HL-60 (cell line): ENCODE measurements around the gene KCNMA1.

Source experiments
- DNase-seq, 2 experiments: peaks; one replicate each; pipeline ENCODE4 v3.0.0-alpha.2; 2010 to 2020; ENCODE audit warnings: low read depth in 1 of 2, low spot score in 1 of 2
- H3K27ac ChIP-seq: fragments of 250-450 bp; sonication (Bioruptor Pico); replicated peaks from 2 replicates; pipeline ENCODE4 v1.5.1; 2020; ENCODE audit warnings: mild to moderate bottlenecking, moderate library complexity
- H3K27me3 ChIP-seq: fragments of 250-450 bp; sonication (Bioruptor Pico); 2 replicates; pipeline ENCODE4 v1.5.1; 2021; ENCODE audit warnings: mild to moderate bottlenecking, moderate library complexity; ENCODE audit not compliant: insufficient read depth, poor library complexity, severe bottlenecking
- H3K4me3 ChIP-seq: replicated peaks from 2 replicates; pipeline ENCODE4 v1.5.1; 2011; ENCODE audit warnings: mild to moderate bottlenecking, control low read depth, low read length; ENCODE audit not compliant: insufficient read depth
- CTCF ChIP-seq: IDR thresholded peaks from one replicate; pipeline ENCODE4 v1.5.1; 2011; ENCODE audit warnings: low read length, control low read depth, inconsistent platforms; ENCODE audit not compliant: insufficient read depth
- GABPA ChIP-seq: IDR thresholded peaks from 2 replicates; pipeline ENCODE4 v1.6.1; 2012; ENCODE audit warnings: low read depth
- POLR2AphosphoS5 ChIP-seq: IDR thresholded peaks from 2 replicates; pipeline ENCODE4 v1.6.1; 2012; ENCODE audit warnings: low read depth
- SPI1 ChIP-seq: IDR thresholded peaks from 2 replicates; pipeline ENCODE4 v1.6.1; 2012; ENCODE audit warnings: low read depth, mild to moderate bottlenecking, borderline replicate concordance
- TF ChIP-seq, protein P1 (sequence below): IDR thresholded peaks from 2 replicates; pipeline ENCODE4 v1.6.1; 2012; ENCODE audit warnings: low read depth; ENCODE audit not compliant: insufficient replicate concordance

The KCNMA1 gene

GRCh38 chr10:77016278-77016815 is 621.3 kb downstream of the KCNMA1 start:
- Histone ChIP-seq H3K27me3 (no peaks in the 10 kb centered on the region), H3K4me3 (no peak overlapping the region), H3K27ac (no peak overlapping the region)
- TF ChIP-seq, protein P1, sequence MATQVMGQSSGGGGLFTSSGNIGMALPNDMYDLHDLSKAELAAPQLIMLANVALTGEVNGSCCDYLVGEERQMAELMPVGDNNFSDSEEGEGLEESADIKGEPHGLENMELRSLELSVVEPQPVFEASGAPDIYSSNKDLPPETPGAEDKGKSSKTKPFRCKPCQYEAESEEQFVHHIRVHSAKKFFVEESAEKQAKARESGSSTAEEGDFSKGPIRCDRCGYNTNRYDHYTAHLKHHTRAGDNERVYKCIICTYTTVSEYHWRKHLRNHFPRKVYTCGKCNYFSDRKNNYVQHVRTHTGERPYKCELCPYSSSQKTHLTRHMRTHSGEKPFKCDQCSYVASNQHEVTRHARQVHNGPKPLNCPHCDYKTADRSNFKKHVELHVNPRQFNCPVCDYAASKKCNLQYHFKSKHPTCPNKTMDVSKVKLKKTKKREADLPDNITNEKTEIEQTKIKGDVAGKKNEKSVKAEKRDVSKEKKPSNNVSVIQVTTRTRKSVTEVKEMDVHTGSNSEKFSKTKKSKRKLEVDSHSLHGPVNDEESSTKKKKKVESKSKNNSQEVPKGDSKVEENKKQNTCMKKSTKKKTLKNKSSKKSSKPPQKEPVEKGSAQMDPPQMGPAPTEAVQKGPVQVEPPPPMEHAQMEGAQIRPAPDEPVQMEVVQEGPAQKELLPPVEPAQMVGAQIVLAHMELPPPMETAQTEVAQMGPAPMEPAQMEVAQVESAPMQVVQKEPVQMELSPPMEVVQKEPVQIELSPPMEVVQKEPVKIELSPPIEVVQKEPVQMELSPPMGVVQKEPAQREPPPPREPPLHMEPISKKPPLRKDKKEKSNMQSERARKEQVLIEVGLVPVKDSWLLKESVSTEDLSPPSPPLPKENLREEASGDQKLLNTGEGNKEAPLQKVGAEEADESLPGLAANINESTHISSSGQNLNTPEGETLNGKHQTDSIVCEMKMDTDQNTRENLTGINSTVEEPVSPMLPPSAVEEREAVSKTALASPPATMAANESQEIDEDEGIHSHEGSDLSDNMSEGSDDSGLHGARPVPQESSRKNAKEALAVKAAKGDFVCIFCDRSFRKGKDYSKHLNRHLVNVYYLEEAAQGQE, result no peak
- TF ChIP-seq POLR2AphosphoS5, result no peak
- no peak for TF ChIP-seq CTCF
- TF ChIP-seq SPI1, result no peak
- TF ChIP-seq GABPA, result no peak
- DNase-seq, result no peak

- TF ChIP-seq, protein P1, result no peak
- no peak for TF ChIP-seq CTCF
- no peak for TF ChIP-seq GABPA
- TF ChIP-seq POLR2AphosphoS5, result no peak
- TF ChIP-seq SPI1, result no peak
Observed at GRCh38 chr10:77015360-77015759, 622.2 kb downstream of the KCNMA1 start.

GRCh38 chr10:77012812-77013500 is 624.7 kb downstream of the KCNMA1 start:
- no peak overlapping the region for H3K27ac ChIP-seq
- no peak overlapping the region for H3K4me3 ChIP-seq
- TF ChIP-seq, protein P1, result no peak
- TF ChIP-seq CTCF (no peak), POLR2AphosphoS5 (no peak), GABPA (no peak), SPI1 (no peak)
- no peaks in the 10 kb centered on the region for H3K27me3 ChIP-seq
- DNase-seq, result no peak

More at GRCh38 chr10:77015360-77015759, 622.2 kb downstream of the KCNMA1 start:
- Histone ChIP-seq H3K27me3 (no peaks in the 10 kb centered on the region), H3K27ac (no peak overlapping the region), H3K4me3 (no peak overlapping the region)
- no peak for DNase-seq
